Endothelial cell of umbilical vein (primary cell): ENCODE results near the gene ENTPD6. TPM values are rescaled to one million over a fixed set of nuclear protein-coding genes. Genes with fewer than 3 reads are reported as not detected.

Source experiments
- BruUV-seq: library from RNA; stranded (reverse); fragments of 400-500 nt; replicated peaks from 2 replicates; lab custom pipeline; 2021; lab: Mats Ljungman, UMichigan
- CTCF ChIA-PET: fragments of 300-600, 350-600 bp; sonication (Branson Sonifier 250); formaldehyde crosslinking; loops from one replicate; lab custom pipeline; 2021; ENCODE audit warnings: antibody characterized with exemption, inconsistent platforms; lab: Charles Lee
- POLR2A ChIA-PET: fragments of 300-600, 350-600 bp; sonication (Branson Sonifier 250); formaldehyde crosslinking; loops from one replicate; lab custom pipeline; 2021; ENCODE audit warnings: antibody characterized with exemption, inconsistent platforms; lab: Charles Lee
- DNase-seq: peaks from one replicate; pipeline ENCODE4 v3.0.0-alpha.2; 2011; ENCODE audit warnings: low read depth, low spot score
- FAIRE-seq: peaks from 2 replicates; lab custom pipeline; 2011; peaks lifted over from hg19 to GRCh38; lab: Jason Lieb, UNC
- H2AFZ ChIP-seq: 2 replicates; pipeline ENCODE4 v1.6.0; 2012; ENCODE audit warnings: low read depth, low read length, control low read depth, inconsistent platforms
- H3K27ac ChIP-seq: 2 replicates; pipeline ENCODE4 v1.5.1; 2011; ENCODE audit warnings: low read depth, mild to moderate bottlenecking, control low read depth, low read length, moderate library complexity; ENCODE audit not compliant: insufficient read depth
- H3K27me3 ChIP-seq, 2 experiments: 2 replicates each; pipeline versions ENCODE4 v1.6.0 to v1.6.1; 2011; ENCODE audit warnings: low read length in 2 of 2, mixed read lengths in 1 of 2; ENCODE audit not compliant: control insufficient read depth in 2 of 2, insufficient read depth in 2 of 2
- H3K36me3 ChIP-seq, 2 experiments: 2 replicates in 1 of 2; 3 replicates in 1 of 2; pipeline ENCODE4 v1.5.1; 2011; ENCODE audit warnings: low read length in 2 of 2, mild to moderate bottlenecking in 1 of 2, moderate library complexity in 1 of 2; ENCODE audit not compliant: control insufficient read depth in 2 of 2, insufficient read depth in 2 of 2; ENCODE audit errors: extremely low read depth in 1 of 2
- H3K4me1 ChIP-seq: 3 replicates; pipeline ENCODE4 v1.5.1; 2011; ENCODE audit warnings: mild to moderate bottlenecking, low read length; ENCODE audit not compliant: control insufficient read depth, insufficient read depth; ENCODE audit errors: extremely low read depth
- H3K4me2 ChIP-seq: 2 replicates; pipeline ENCODE4 v1.6.1; 2011; ENCODE audit warnings: low read length, control low read depth, mixed read lengths; ENCODE audit not compliant: insufficient read depth
- H3K4me3 ChIP-seq, 3 experiments: fragments of 200-600 bp in 1 of 3; sonication (generic), shearing (Covaris generic) in 1 of 3; replicated peaks in 1 of 3; 2 replicates each; pipeline ENCODE4 v1.5.1; 2011 to 2016; ENCODE audit warnings: control low read depth in 3 of 3, low read length in 3 of 3, mild to moderate bottlenecking in 2 of 3, inconsistent platforms in 1 of 3, low read depth in 1 of 3, moderate library complexity in 1 of 3; ENCODE audit not compliant: insufficient read depth in 1 of 3
- H3K79me2 ChIP-seq: 2 replicates; pipeline ENCODE4 v1.6.0; 2012; ENCODE audit warnings: low read length, inconsistent platforms; ENCODE audit not compliant: control insufficient read depth, insufficient read depth
- H3K9ac ChIP-seq: replicated peaks from 2 replicates; pipeline ENCODE3; 2011; ENCODE audit warnings: low read length, control low read depth; ENCODE audit not compliant: insufficient read depth; ENCODE audit errors: extremely low read depth
- H3K9me1 ChIP-seq: replicated peaks from 3 replicates; pipeline ENCODE4 v1.6.0; 2011; ENCODE audit warnings: mild to moderate bottlenecking, low read length; ENCODE audit not compliant: control insufficient read depth, insufficient read depth; ENCODE audit errors: extremely low read depth
- H3K9me3 ChIP-seq: replicated peaks from 2 replicates; pipeline ENCODE4 v1.5.1; 2012; ENCODE audit warnings: low read length, inconsistent platforms; ENCODE audit not compliant: control insufficient read depth, insufficient read depth
- H4K20me1 ChIP-seq: replicated peaks from 2 replicates; pipeline ENCODE3; 2011; ENCODE audit warnings: mild to moderate bottlenecking, low read length; ENCODE audit not compliant: control insufficient read depth, insufficient read depth; ENCODE audit errors: extremely low read depth
- CTCF ChIP-seq, 2 donors: IDR thresholded peaks; 1 replicate in 1 of 2; 2 replicates in 1 of 2; pipeline ENCODE4 v1.5.1; 2011; ENCODE audit warnings: low read length in 2 of 2, mild to moderate bottlenecking in 2 of 2, moderate library complexity in 2 of 2, control low read depth in 1 of 2, inconsistent platforms in 1 of 2, low read depth in 1 of 2; ENCODE audit not compliant: insufficient read depth in 1 of 2; ENCODE audit errors: extremely low read depth in 1 of 2
- EZH2 ChIP-seq: IDR thresholded peaks from 2 replicates; pipeline ENCODE4 v1.6.1; 2012; ENCODE audit warnings: borderline replicate concordance, low read depth, mild to moderate bottlenecking, moderate library complexity, low read length, inconsistent platforms; ENCODE audit not compliant: severe bottlenecking
- FOS ChIP-seq: IDR thresholded peaks from 2 replicates; pipeline ENCODE4 v1.6.1; 2011; ENCODE audit warnings: mild to moderate bottlenecking, low read length, moderate library complexity, borderline replicate concordance; ENCODE audit not compliant: insufficient read depth
- GATA2 ChIP-seq: IDR thresholded peaks from 2 replicates; pipeline ENCODE4 v1.7.0; 2011; ENCODE audit warnings: low read depth, mild to moderate bottlenecking, moderate library complexity, mixed read lengths, low read length; ENCODE audit not compliant: insufficient read length, insufficient read depth
- JUN ChIP-seq: IDR thresholded peaks from 2 replicates; pipeline ENCODE4 v1.6.1; 2011; ENCODE audit warnings: borderline replicate concordance, low read depth; ENCODE audit not compliant: insufficient read length, insufficient read depth
- MAX ChIP-seq: IDR thresholded peaks from 2 replicates; pipeline ENCODE4 v1.6.1; 2011; ENCODE audit not compliant: insufficient read depth, insufficient read length
- MYC ChIP-seq: IDR thresholded peaks from one replicate; pipeline ENCODE4 v1.6.1; 2011; ENCODE audit warnings: mild to moderate bottlenecking, low read depth, low read length
- POLR2A ChIP-seq: IDR thresholded peaks from 2 replicates; pipeline ENCODE4 v1.6.1; 2012; ENCODE audit warnings: low read depth, mild to moderate bottlenecking, control low read depth, low read length
- POLR2AphosphoS5 ChIP-seq: IDR thresholded peaks from 2 replicates; pipeline ENCODE4 v1.6.1; 2012; ENCODE audit warnings: low read depth, mild to moderate bottlenecking, control low read depth, low read length, moderate library complexity; ENCODE audit not compliant: insufficient read depth
- dilution Hi-C: fragments of 300-500 bp; cut with MboI; formaldehyde crosslinking; loops from one replicate; pipeline ENCODE4 v1.15.0; 2019; ENCODE audit warnings: low sequenced_read_pairs; ENCODE audit not compliant: extremely low pct_ligation_motif_present
- intact Hi-C: fragments of 100-400 bp; cut with micrococcal nuclease; formaldehyde crosslinking; loops from one replicate; pipeline ENCODE4 v1.10.0; 2022
- polyA plus RNA-seq, 4 experiments: library from polyadenylated mRNA; depleted of rRNA in 3 of 4; stranded (reverse) in 3 of 4; unstranded in 1 of 4; fragments of >200 nt; gene quantifications; 2 replicates each; pipeline versions ENCODE4 v1.2.1 to v1.2.3, GENCODE V29; 2011 to 2012; ENCODE audit warnings: missing spikeins in 1 of 4
- total RNA-seq: library from RNA; stranded (reverse); gene quantifications from 2 replicates; pipeline ENCODE4 v1.2.3, GENCODE V29; 2021

The ENTPD6 gene
- total and polyA plus RNA-seq, 2 donors (not counting 3 experiments of a cell fraction or from before 2014, with no cell fraction given), result 51.2 to 86.3 TPM

GRCh38 chr20:25205277-25206062 lies 10.0 kb downstream of the ENTPD6 start:
- ChIA-PET POLR2A (no interaction called here), CTCF (no interaction called here)
- dilution Hi-C loops (no loop called here), intact Hi-C loops (no loop called here)
- H3K4me1 ChIP-seq, result no peaks in the 10 kb centered on the region
- no TSS peak for BruUV-seq
- no peaks in the 10 kb centered on the region for H3K9me1 ChIP-seq
- no peak overlapping the region for H3K4me2 ChIP-seq
- H3K9me3 ChIP-seq, result no peaks in the 10 kb centered on the region
- no peak overlapping the region for H2AFZ ChIP-seq
- H3K9ac ChIP-seq, result no peak overlapping the region
- no peaks in the 10 kb centered on the region for H3K27me3 ChIP-seq
- no peak for TF ChIP-seq MYC
- TF ChIP-seq CTCF (IDR thresholded peaks at IDR 0.05; ENCODE audit: extremely low read depth in 1 of 2, insufficient read depth in 1 of 2, low read depth in 1 of 2, low read length in 2 of 2), result no peak
- TF ChIP-seq FOS, result no peak
- TF ChIP-seq MAX, result no peak
- no peak for TF ChIP-seq EZH2
- no peak for TF ChIP-seq JUN
- no peak for TF ChIP-seq POLR2AphosphoS5
- TF ChIP-seq POLR2A, result no peak
- no peak for TF ChIP-seq GATA2
- no peak for DNase-seq
- no peaks in the 10 kb centered on the region for H3K36me3 ChIP-seq
- H3K4me3 ChIP-seq, result no peak overlapping the region
- peaks cover 2% of the 10 kb centered on the region for H4K20me1 ChIP-seq
- H3K79me2 ChIP-seq, result peaks cover 15% of the 10 kb centered on the region
- no peak for FAIRE-seq
- no peak overlapping the region for H3K27ac ChIP-seq
